RWPE2 (cell line): ENCODE data around the gene ZBTB45.

Source experiments
- ATAC-seq: fragments of 200-7000 bp; cut with Tn5 transposase; 3 replicates; pipeline ENCODE4 v1.9.1; 2021; ENCODE audit warnings: low read depth
- DNase-seq: peaks from one replicate; pipeline ENCODE4 v3.0.0-alpha.2; 2020; ENCODE audit warnings: low spot score
- H3K27ac ChIP-seq: fragments of 450-650 bp; 2 replicates; pipeline ENCODE4 v1.5.1; 2017; ENCODE audit warnings: mild to moderate bottlenecking; ENCODE audit not compliant: poor library complexity, severe bottlenecking
- H3K27me3 ChIP-seq: fragments of 250-450 bp; sonication (Bioruptor Pico); 2 replicates; pipeline ENCODE4 v1.5.1; 2021; ENCODE audit warnings: mild to moderate bottlenecking, moderate library complexity; ENCODE audit not compliant: insufficient read depth, poor library complexity, severe bottlenecking
- H3K36me3 ChIP-seq: fragments of 250-450 bp; sonication (Bioruptor Pico); 2 replicates; pipeline ENCODE4 v1.5.1; 2020; ENCODE audit warnings: low read depth, mild to moderate bottlenecking, moderate library complexity
- H3K4me1 ChIP-seq: fragments of 250-450 bp; sonication (Bioruptor Pico); 2 replicates; pipeline ENCODE4 v1.5.1; 2021; ENCODE audit warnings: mild to moderate bottlenecking, moderate library complexity; ENCODE audit not compliant: insufficient read depth, poor library complexity, severe bottlenecking
- H3K4me3 ChIP-seq: fragments of 250-450 bp; sonication (Bioruptor Pico); 2 replicates; pipeline ENCODE4 v1.5.1; 2021; ENCODE audit warnings: mild to moderate bottlenecking, moderate library complexity; ENCODE audit not compliant: severe bottlenecking
- H3K9me3 ChIP-seq: fragments of 250-450 bp; sonication (Bioruptor Pico); 2 replicates; pipeline ENCODE4 v1.5.1; 2021; ENCODE audit warnings: mild to moderate bottlenecking, moderate library complexity; ENCODE audit not compliant: severe bottlenecking
- TF ChIP-seq, protein P1 (sequence below): fragments of 450-650 bp; IDR thresholded peaks from one replicate; pipeline ENCODE4 v1.5.1; 2017; ENCODE audit warnings: mild to moderate bottlenecking, moderate library complexity; ENCODE audit not compliant: poor library complexity, severe bottlenecking

Gene ZBTB45

DNA sequence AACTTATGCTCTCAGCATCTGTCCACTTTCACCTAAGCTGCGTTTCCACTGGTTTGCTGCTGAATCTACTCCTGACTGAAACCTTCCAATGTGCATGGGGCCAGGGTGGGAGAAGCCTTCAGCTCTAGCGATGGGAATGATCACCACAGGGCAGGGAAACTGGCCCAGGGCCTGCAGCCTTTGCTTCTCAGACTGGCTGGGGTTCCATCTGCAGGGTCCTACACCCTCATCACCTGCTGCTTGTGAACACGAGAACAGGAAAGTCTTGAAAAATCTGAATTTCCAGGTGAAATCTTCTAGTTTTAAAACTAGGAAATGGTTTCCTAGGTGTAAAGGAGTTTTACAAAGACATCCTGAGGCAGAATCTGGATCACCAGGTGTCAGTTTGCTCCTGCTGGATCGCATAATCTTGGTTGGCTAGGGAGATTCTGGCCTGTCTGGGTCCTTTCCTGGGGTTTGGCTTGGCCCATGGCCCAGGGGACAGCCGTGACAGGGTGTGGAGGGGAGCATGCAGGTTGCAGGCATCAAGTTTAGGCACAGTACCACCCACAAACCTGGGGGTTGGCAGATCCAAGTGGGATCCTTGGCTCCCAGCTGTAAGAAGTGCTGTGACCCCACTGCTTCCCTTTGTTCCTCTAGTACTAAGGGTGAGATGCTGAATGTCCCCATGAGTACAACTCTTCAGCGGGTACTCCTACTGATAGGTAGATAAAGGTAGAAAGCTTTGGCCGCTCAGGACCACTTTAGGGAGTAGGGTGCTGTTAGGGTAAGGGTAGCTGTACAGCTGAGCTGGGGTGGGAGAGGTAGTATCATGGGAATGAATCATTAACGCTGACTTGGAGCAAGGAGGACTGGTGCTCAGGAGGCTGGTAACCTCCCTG lies 40.6 kb upstream of the ZBTB45 start:
- Histone ChIP-seq H3K9me3 (no peaks in the 10 kb centered on the region), H3K27me3 (no peaks in the 10 kb centered on the region), H3K4me1 (no peaks in the 10 kb centered on the region), H3K36me3 (peaks cover 14% of the 10 kb centered on the region), H3K27ac (peak overlapping the region; percentile 90), H3K4me3 (peak overlapping the region; percentile 64)
- no peak for DNase-seq
- no peak for ATAC-seq
- TF ChIP-seq, protein P1, sequence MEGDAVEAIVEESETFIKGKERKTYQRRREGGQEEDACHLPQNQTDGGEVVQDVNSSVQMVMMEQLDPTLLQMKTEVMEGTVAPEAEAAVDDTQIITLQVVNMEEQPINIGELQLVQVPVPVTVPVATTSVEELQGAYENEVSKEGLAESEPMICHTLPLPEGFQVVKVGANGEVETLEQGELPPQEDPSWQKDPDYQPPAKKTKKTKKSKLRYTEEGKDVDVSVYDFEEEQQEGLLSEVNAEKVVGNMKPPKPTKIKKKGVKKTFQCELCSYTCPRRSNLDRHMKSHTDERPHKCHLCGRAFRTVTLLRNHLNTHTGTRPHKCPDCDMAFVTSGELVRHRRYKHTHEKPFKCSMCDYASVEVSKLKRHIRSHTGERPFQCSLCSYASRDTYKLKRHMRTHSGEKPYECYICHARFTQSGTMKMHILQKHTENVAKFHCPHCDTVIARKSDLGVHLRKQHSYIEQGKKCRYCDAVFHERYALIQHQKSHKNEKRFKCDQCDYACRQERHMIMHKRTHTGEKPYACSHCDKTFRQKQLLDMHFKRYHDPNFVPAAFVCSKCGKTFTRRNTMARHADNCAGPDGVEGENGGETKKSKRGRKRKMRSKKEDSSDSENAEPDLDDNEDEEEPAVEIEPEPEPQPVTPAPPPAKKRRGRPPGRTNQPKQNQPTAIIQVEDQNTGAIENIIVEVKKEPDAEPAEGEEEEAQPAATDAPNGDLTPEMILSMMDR = no peak

DNA sequence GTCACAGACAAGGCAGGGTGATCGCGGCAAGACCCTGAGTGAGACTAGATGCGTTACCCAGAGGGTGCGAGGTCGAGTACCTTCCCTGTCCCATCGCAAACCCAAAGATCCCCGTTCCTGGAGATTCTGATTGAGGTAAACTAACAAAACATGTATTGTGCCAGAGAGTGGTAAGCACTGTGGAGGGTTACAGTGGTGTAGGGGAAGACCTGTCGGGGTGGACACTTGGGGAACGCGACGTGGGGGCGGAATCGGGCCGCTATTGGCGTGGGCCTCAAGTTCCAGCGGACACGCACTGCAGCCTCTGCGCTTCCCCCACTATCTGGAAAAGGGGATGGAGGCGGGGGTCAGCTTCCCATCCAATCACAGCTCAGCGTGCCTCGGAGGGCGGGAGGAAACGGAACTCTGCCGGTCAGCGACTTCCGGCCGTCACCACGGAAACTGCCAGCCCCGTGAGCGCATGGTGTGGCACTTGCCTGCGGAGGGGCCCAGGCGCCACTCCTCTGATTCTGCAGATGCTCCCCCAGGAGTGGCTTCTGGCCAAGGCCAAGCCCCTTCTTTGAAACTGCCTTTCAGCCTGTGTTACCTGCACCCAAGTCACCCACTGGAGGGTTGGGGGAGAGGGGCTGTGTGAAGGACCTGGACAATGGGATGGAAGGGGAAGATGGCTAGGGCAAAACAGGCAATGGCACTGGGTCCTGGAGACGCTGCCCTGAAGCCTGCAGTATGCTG lies 39.8 kb upstream of the ZBTB45 start:
- no peaks in the 10 kb centered on the region for H3K9me3 ChIP-seq
- ATAC-seq = peak; percentile 44

DNA sequence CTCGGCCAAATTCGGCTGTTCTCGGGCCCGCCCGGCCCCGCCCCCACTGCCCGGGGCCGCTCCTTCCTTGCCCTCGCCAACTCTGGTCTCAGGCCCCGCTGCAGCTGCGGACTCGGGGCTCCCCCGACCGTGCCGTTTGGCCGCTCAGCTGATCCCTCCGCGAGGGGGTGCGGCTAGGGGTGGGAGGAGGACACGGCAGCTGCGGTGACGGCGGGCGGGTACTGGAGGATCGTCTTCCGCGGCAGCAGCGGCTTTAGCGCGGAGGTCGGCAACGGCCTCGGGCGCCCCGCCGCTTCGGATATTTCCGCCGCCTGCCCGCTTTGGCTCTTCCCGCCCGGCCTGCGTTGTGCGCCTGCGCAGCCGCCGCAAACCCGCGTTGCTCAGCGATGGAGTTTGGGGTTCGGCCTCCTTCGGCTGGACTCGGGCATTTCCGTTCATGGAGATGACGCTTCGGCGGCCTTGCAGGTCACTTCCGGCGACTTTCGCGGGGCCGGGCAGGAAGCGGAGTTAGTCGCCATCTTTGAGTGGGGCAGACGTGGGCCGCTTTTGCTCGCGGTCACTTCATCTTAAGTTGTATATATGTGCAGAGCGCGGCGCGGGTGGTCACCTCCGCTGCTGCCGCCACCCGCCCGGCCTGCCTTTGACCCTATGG lies 39.1 kb upstream of the ZBTB45 start:
- Histone ChIP-seq H3K36me3 (peaks cover 14% of the 10 kb centered on the region), H3K4me3 (peak overlapping the region; percentile 64), H3K27me3 (no peaks in the 10 kb centered on the region), H3K27ac (peak overlapping the region; percentile 90), H3K9me3 (no peaks in the 10 kb centered on the region), H3K4me1 (no peaks in the 10 kb centered on the region)
- TF ChIP-seq, protein P1 = no peak
- peak; percentile 38 for ATAC-seq
- DNase-seq = peak; percentile 98

More for the DNA sequence above, 39.8 kb upstream of the ZBTB45 start:
- DNase-seq = peak; percentile 92
- Histone ChIP-seq H3K27ac (peak overlapping the region; percentile 90), H3K27me3 (no peaks in the 10 kb centered on the region), H3K36me3 (peaks cover 14% of the 10 kb centered on the region), H3K4me3 (peak overlapping the region; percentile 64), H3K4me1 (no peaks in the 10 kb centered on the region)
- TF ChIP-seq, protein P1 = no peak

DNA sequence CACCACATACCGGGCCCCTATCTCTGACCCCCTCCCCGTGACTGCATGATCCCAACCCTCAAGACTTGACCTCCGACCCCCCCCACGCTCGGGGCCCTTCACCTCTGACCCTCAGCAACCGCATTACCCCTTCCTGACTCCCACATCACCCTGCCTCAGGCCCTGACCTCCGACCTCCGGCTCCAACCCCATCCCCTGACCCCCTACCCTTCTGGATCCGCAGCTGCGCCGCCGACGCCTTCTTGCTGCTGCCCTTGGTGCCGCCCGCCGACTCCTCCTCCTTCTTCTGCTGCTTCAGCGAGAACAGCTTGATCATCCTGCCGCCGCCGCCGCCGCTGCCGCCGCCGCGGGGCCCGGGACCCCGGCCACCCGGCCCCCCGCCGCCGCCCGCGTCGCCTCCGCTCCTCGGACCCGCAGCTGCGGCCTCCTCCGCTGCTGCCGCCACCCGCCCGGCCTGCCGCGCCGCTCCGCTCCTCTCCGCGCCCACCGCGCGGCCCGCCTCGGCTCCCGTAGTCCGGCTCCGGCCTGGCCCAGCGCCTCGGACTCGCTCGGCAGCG lies 38.5 kb upstream of the ZBTB45 start, which contains the start of gene UBE2M:
Gene UBE2M, minus strand, starts transcription at position 546 of the 557 bp plus-strand sequence. Its CDS starts 230 bp downstream, at position 316.
- Histone ChIP-seq H3K36me3 (peaks cover 14% of the 10 kb centered on the region), H3K9me3 (no peaks in the 10 kb centered on the region), H3K4me1 (no peaks in the 10 kb centered on the region), H3K27me3 (no peaks in the 10 kb centered on the region), H3K4me3 (peak within 1 kb of the TSS; percentile 64), H3K27ac (peak within 1 kb of the TSS; percentile 90)
- TF ChIP-seq, protein P1 = no peak
- DNase-seq (no peak), ATAC-seq (no peak)
